CD1c-positive myeloid dendritic cell (primary cell): ENCODE results near the gene RNASET2.
A peak's percentile ranks its signal among the peaks of the same experiment; 100 is the strongest.

Experiments used
- DNase-seq: peaks from one replicate; pipeline ENCODE4 v3.0.0-alpha.2; 2016; ENCODE audit errors: extremely low spot score

The RNASET2 gene

GRCh38 chr6:166956444-166957086 is at the start of gene RNASET2:
Gene RNASET2 (minus strand): TSS chr6:166956550. CDS start chr6:166956182, 368 bp downstream.
- DNase-seq, result peak; percentile 98

GRCh38 chr6:167005350-167006159 is 49.2 kb upstream of the RNASET2 start:
- DNase-seq, result no peak

GRCh38 chr6:167000759-167001158 is 44.4 kb upstream of the RNASET2 start:
- DNase-seq, result no peak

- no peak for DNase-seq
Observed at GRCh38 chr6:166999884-167000253, 43.5 kb upstream of the RNASET2 start.

GRCh38 chr6:166999145-166999883 is 43.0 kb upstream of the RNASET2 start, which contains the start of gene CEP43:
Gene CEP43 (plus strand): TSS chr6:166999397. CDS start chr6:166999413, 16 bp downstream.
- peak; percentile 98 for DNase-seq

GRCh38 chr6:166998256-166999144 is 42.1 kb upstream of the RNASET2 start:
- no peak for DNase-seq

GRCh38 chr6:166997768-166998255 is 41.5 kb upstream of the RNASET2 start:
- peak; percentile 78 for DNase-seq

GRCh38 chr6:166997348-166997747 is 41.0 kb upstream of the RNASET2 start:
- DNase-seq, result no peak

- no peak for DNase-seq
Observed at GRCh38 chr6:166996406-166996805, 40.1 kb upstream of the RNASET2 start.

- DNase-seq, result peak; percentile 54
Observed at GRCh38 chr6:166989427-166990032, 33.2 kb upstream of the RNASET2 start.

GRCh38 chr6:166988674-166989201 is 32.4 kb upstream of the RNASET2 start:
- DNase-seq, result no peak

GRCh38 chr6:166987930-166988329 is 31.6 kb upstream of the RNASET2 start:
- DNase-seq, result no peak

- DNase-seq, result no peak
Observed at GRCh38 chr6:166987448-166987847, 31.1 kb upstream of the RNASET2 start.

GRCh38 chr6:166980738-166981137 is 24.4 kb upstream of the RNASET2 start:
- DNase-seq, result no peak

GRCh38 chr6:166977621-166978525 is 21.5 kb upstream of the RNASET2 start:
- DNase-seq, result no peak

- no peak for DNase-seq
Observed at GRCh38 chr6:166976636-166977035, 20.3 kb upstream of the RNASET2 start.

GRCh38 chr6:166972101-166972500 is 15.8 kb upstream of the RNASET2 start:
- no peak for DNase-seq

GRCh38 chr6:166971271-166971670 is 14.9 kb upstream of the RNASET2 start:
- no peak for DNase-seq

- DNase-seq, result no peak
Observed at GRCh38 chr6:166970776-166971175, 14.4 kb upstream of the RNASET2 start.
